Liver (tissue), 9 donors: ENCODE results near the gene TSR2. TPM values are rescaled to one million over a fixed set of nuclear protein-coding genes. Genes with fewer than 3 reads are reported as not detected.

Experiments used
- DNase-seq: peaks from one replicate; pipeline ENCODE4 v3.0.0-alpha.2; 2017; ENCODE audit warnings: low spot score
- H3K27ac ChIP-seq, 2 donors: one replicate each; pipeline ENCODE4 v1.7.0; 2013; ENCODE audit warnings: inconsistent platforms in 2 of 2, low read length in 2 of 2, control low read depth in 1 of 2, low read depth in 1 of 2, mild to moderate bottlenecking in 1 of 2
- H3K27me3 ChIP-seq, 4 donors: one replicate each; pipeline versions ENCODE4 v1.6.1 to v1.7.0; 2013; ENCODE audit warnings: low read length in 3 of 4, inconsistent platforms in 1 of 4, mild to moderate bottlenecking in 1 of 4, moderate library complexity in 1 of 4; ENCODE audit not compliant: control insufficient read depth in 4 of 4, insufficient read depth in 4 of 4
- H3K36me3 ChIP-seq, 4 donors: one replicate each; pipeline versions ENCODE4 v1.6.1 to v1.7.0; 2013; ENCODE audit warnings: low read length in 3 of 4, mild to moderate bottlenecking in 3 of 4, low read depth in 1 of 4, moderate library complexity in 1 of 4; ENCODE audit not compliant: control insufficient read depth in 4 of 4, insufficient read depth in 3 of 4
- H3K4me1 ChIP-seq, 4 donors: one replicate each; pipeline versions ENCODE4 v1.6.1 to v1.7.0; 2013; ENCODE audit warnings: low read length in 3 of 4, mild to moderate bottlenecking in 3 of 4, moderate library complexity in 1 of 4; ENCODE audit not compliant: control insufficient read depth in 4 of 4, insufficient read depth in 4 of 4
- H3K4me3 ChIP-seq, 3 donors: one replicate each; pipeline versions ENCODE4 v1.6.1 to v1.7.0; 2013; ENCODE audit warnings: low read length in 3 of 3, control low read depth in 1 of 3, low read depth in 1 of 3, mild to moderate bottlenecking in 1 of 3
- H3K9ac ChIP-seq, 2 donors: one replicate each; pipeline ENCODE4 v1.7.0; 2013; ENCODE audit warnings: low read length in 2 of 2, mild to moderate bottlenecking in 2 of 2, moderate library complexity in 2 of 2, control low read depth in 1 of 2, low read depth in 1 of 2
- H3K9me3 ChIP-seq, 4 donors: one replicate each; pipeline versions ENCODE4 v1.6.1 to v1.7.0; 2013; ENCODE audit warnings: low read length in 3 of 4; ENCODE audit not compliant: control insufficient read depth in 4 of 4
- ATF3 ChIP-seq: IDR thresholded peaks from 2 replicates; pipeline ENCODE4 v1.6.1; 2016; ENCODE audit warnings: antibody characterized with exemption
- CTCF ChIP-seq: fragments of 150-350 bp; IDR thresholded peaks from 2 replicates; pipeline ENCODE4 v1.5.1; 2017; ENCODE audit warnings: improper control_type of control experiment, low read depth, low read length; ENCODE audit not compliant: missing input control
- EGR1 ChIP-seq, 2 donors: IDR thresholded peaks; 2 replicates each; pipeline ENCODE4 v1.6.1; 2016 to 2018; ENCODE audit warnings: antibody characterized with exemption in 2 of 2, low read depth in 2 of 2
- FOXA2 ChIP-seq: IDR thresholded peaks from 2 replicates; pipeline ENCODE4 v1.6.1; 2016; ENCODE audit warnings: antibody characterized with exemption
- GABPA ChIP-seq, 2 donors: IDR thresholded peaks in 1 of 2; conservative IDR thresholded peaks in 1 of 2; 2 replicates each; pipeline ENCODE4 v1.6.1; 2016; ENCODE audit warnings: antibody characterized with exemption in 2 of 2, mild to moderate bottlenecking in 1 of 2, moderate library complexity in 1 of 2
- HNF4A ChIP-seq, 2 donors: conservative IDR thresholded peaks; 2 replicates each; pipeline ENCODE4 v1.6.1; 2016; ENCODE audit warnings: antibody characterized with exemption in 2 of 2, mild to moderate bottlenecking in 2 of 2
- HNF4G ChIP-seq: IDR thresholded peaks from 2 replicates; pipeline ENCODE4 v1.6.1; 2016; ENCODE audit warnings: antibody characterized with exemption
- JUND ChIP-seq, 2 donors: IDR thresholded peaks; 2 replicates each; pipeline ENCODE4 v1.6.1; 2016; ENCODE audit warnings: antibody characterized with exemption in 2 of 2
- MAX ChIP-seq: IDR thresholded peaks from 2 replicates; pipeline ENCODE4 v1.6.1; 2016; ENCODE audit warnings: antibody characterized with exemption
- NR2F2 ChIP-seq: IDR thresholded peaks from 2 replicates; pipeline ENCODE4 v1.6.1; 2016; ENCODE audit warnings: antibody characterized with exemption
- RAD21 ChIP-seq, 2 donors: IDR thresholded peaks; 2 replicates each; pipeline ENCODE4 v1.6.1; 2016; ENCODE audit warnings: antibody characterized with exemption in 2 of 2, mild to moderate bottlenecking in 2 of 2
- REST ChIP-seq: IDR thresholded peaks from 2 replicates; pipeline ENCODE4 v1.6.1; 2016; ENCODE audit warnings: antibody characterized with exemption, mild to moderate bottlenecking
- RXRA ChIP-seq, 2 donors: IDR thresholded peaks; 2 replicates each; pipeline ENCODE4 v1.6.1; 2017 to 2018; ENCODE audit warnings: antibody characterized with exemption in 2 of 2, mild to moderate bottlenecking in 1 of 2
- SP1 ChIP-seq: IDR thresholded peaks from 2 replicates; pipeline ENCODE4 v1.6.1; 2018; ENCODE audit warnings: antibody characterized with exemption, mild to moderate bottlenecking
- TAF1 ChIP-seq: conservative IDR thresholded peaks from 2 replicates; pipeline ENCODE4 v1.6.1; 2016; ENCODE audit warnings: antibody characterized with exemption, mild to moderate bottlenecking
- YY1 ChIP-seq: IDR thresholded peaks from 2 replicates; pipeline ENCODE4 v1.6.1; 2016; ENCODE audit warnings: antibody characterized with exemption, mild to moderate bottlenecking
- ZBTB33 ChIP-seq: IDR thresholded peaks from 2 replicates; pipeline ENCODE4 v1.6.1; 2016; ENCODE audit warnings: antibody characterized with exemption
- whole genome bisulfite sequencing: extraction: QIAGEN DNeasy Blood & Tissue Kit; methylation state at CpG from one replicate; pipeline ENCODE4 v1.1.7; 2013; 5-methylcytosine and 5-hydroxymethylcytosine counted together
- polyA plus RNA-seq, 2 donors: library from polyadenylated mRNA; stranded (reverse) in 1 of 2; unstranded in 1 of 2; fragments of 200-250 nt in 1 of 2; fragments of >200 nt in 1 of 2; fragmentation: Nextera tagmentation in 1 of 2; extraction: Ambion mirVana in 1 of 2; gene quantifications; one replicate each; pipeline versions ENCODE4 v1.2.1 to v1.2.3, GENCODE V29; 2013 to 2015
- total RNA-seq, 2 donors: library from RNA; depleted of rRNA; stranded (reverse); fragments of >200 nt; gene quantifications; one replicate each; pipeline ENCODE4 v1.2.3, GENCODE V29; 2014
- donor health status: healthy.
- donor health status: healthy.
- donor health status: healthy.
- donor health status: healthy.
- donor health status: healthy.

Gene TSR2
- total and polyA plus RNA-seq, 4 donors = 7.9 to 22.1 (median 14.1) TPM

- Histone ChIP-seq H3K27ac (no peak overlapping the region), H3K27me3 (no peaks in the 10 kb centered on the region), H3K9me3 (no peaks in the 10 kb centered on the region), H3K36me3 (no peaks in the 10 kb centered on the region), H3K9ac (no peak overlapping the region), H3K4me3 (no peak overlapping the region), H3K4me1 (no peaks in the 10 kb centered on the region)
- no peak for TF ChIP-seq NR2F2
- no peak for TF ChIP-seq SP1
- no peak for TF ChIP-seq JUND (IDR thresholded peaks at IDR 0.05)
- no peak for TF ChIP-seq FOXA2
- TF ChIP-seq HNF4G = no peak
- TF ChIP-seq RXRA (IDR thresholded peaks at IDR 0.05) = no peak
- TF ChIP-seq HNF4A (conservative IDR thresholded peaks at IDR 0.05) = no peak
- 95% methylated on average over 21 of the region's 21 CpGs for WGBS
- DNase-seq = no peak
These were observed 30.0 kb downstream of the TSR2 start for GRCh38 chrX:54470054-54470760.

GRCh38 chrX:54473993-54474859 is 34.0 kb downstream of the TSR2 start:
- no peak for TF ChIP-seq RXRA (IDR thresholded peaks at IDR 0.05)
- TF ChIP-seq HNF4A (conservative IDR thresholded peaks at IDR 0.05) = no peak
- no peak for TF ChIP-seq SP1
- TF ChIP-seq RAD21 (IDR thresholded peaks at IDR 0.05) = no peak
- TF ChIP-seq JUND (IDR thresholded peaks at IDR 0.05) = no peak
- TF ChIP-seq YY1 = no peak
- no peak for TF ChIP-seq CTCF
- TF ChIP-seq ATF3 = no peak
- TF ChIP-seq EGR1 (IDR thresholded peaks at IDR 0.05; ENCODE audit: low read depth in 2 of 2) = no peak
- no peak for TF ChIP-seq REST
- TF ChIP-seq NR2F2 = no peak
- TF ChIP-seq MAX = no peak
- TF ChIP-seq ZBTB33 = no peak
- TF ChIP-seq GABPA (IDR thresholded peaks at IDR 0.05 in 1 of 2, conservative IDR thresholded peaks at IDR 0.05 in 1 of 2) = no peak
- no peak for TF ChIP-seq TAF1
- no peak for TF ChIP-seq HNF4G
- no peak overlapping the region for H3K9ac ChIP-seq
- no peak overlapping the region for H3K27ac ChIP-seq
- WGBS = 89% methylated on average over 10 of the region's 10 CpGs
- H3K27me3 ChIP-seq = no peaks in the 10 kb centered on the region
- no peaks in the 10 kb centered on the region for H3K4me1 ChIP-seq
- no peak overlapping the region for H3K4me3 ChIP-seq
- DNase-seq = no peak
- no peaks in the 10 kb centered on the region for H3K36me3 ChIP-seq
- H3K9me3 ChIP-seq = no peaks in the 10 kb centered on the region
